GM21529 (cell line): ENCODE measurements around the gene CPNE6.

Experiments
- ATAC-seq: cut with Tn5 transposase; IDR thresholded peaks from one replicate; pipeline ENCODE4 v1.9.1; 2021; ENCODE audit not compliant: unreplicated experiment

CPNE6 gene

GRCh38 chr14:24054324-24054641 is 17.1 kb upstream of the CPNE6 start:
- no peak for ATAC-seq

GRCh38 chr14:24054646-24055045 is 16.7 kb upstream of the CPNE6 start:
- ATAC-seq = no peak

GRCh38 chr14:24055971-24056799 is 15.2 kb upstream of the CPNE6 start:
- no peak for ATAC-seq

GRCh38 chr14:24056800-24057184 is 14.6 kb upstream of the CPNE6 start:
- ATAC-seq = no peak

- no peak for ATAC-seq
These were observed 14.1 kb upstream of the CPNE6 start for GRCh38 chr14:24057271-24057670.

- no peak for ATAC-seq
These were observed 13.5 kb upstream of the CPNE6 start for GRCh38 chr14:24057867-24058259.

- ATAC-seq = no peak
These were observed 13.0 kb upstream of the CPNE6 start for GRCh38 chr14:24058260-24058950.

GRCh38 chr14:24058951-24059475 is 12.3 kb upstream of the CPNE6 start:
- ATAC-seq = no peak

GRCh38 chr14:24059841-24060388 is 11.4 kb upstream of the CPNE6 start:
- ATAC-seq = no peak

- no peak for ATAC-seq
These were observed 10.9 kb upstream of the CPNE6 start for GRCh38 chr14:24060443-24060842.

GRCh38 chr14:24060984-24061913 is 10.1 kb upstream of the CPNE6 start:
- no peak for ATAC-seq

- ATAC-seq = no peak
These were observed 9.0 kb upstream of the CPNE6 start for GRCh38 chr14:24062216-24062980.

GRCh38 chr14:24063263-24063836 is 8.0 kb upstream of the CPNE6 start:
- ATAC-seq = no peak

GRCh38 chr14:24064091-24064795 is 7.1 kb upstream of the CPNE6 start:
- ATAC-seq = no peak

GRCh38 chr14:24064856-24065255 is 6.5 kb upstream of the CPNE6 start:
- no peak for ATAC-seq

GRCh38 chr14:24065408-24065807 is 6.0 kb upstream of the CPNE6 start:
- ATAC-seq = no peak

GRCh38 chr14:24066496-24067132 is 4.7 kb upstream of the CPNE6 start:
- ATAC-seq = no peak

GRCh38 chr14:24067133-24068082 is 4.0 kb upstream of the CPNE6 start:
- ATAC-seq = no peak
